H9 (cell line): ENCODE results near the gene SH3BP5L. TPM values are rescaled to one million over a fixed set of nuclear protein-coding genes. Genes with fewer than 3 reads are reported as not detected.

Experiments
- DNase-seq: peaks from one replicate; pipeline ENCODE4 v3.0.0-alpha.2; 2017
- H2AFZ ChIP-seq: one replicate; pipeline ENCODE4 v1.6.1; 2013; ENCODE audit warnings: mild to moderate bottlenecking, low read length, control low read depth, moderate library complexity
- H2AK5ac ChIP-seq: 2 replicates; pipeline ENCODE4 v1.6.1; 2013; ENCODE audit warnings: low read length, control low read depth, mixed read lengths; ENCODE audit not compliant: insufficient read length
- H2BK120ac ChIP-seq: one replicate; pipeline ENCODE4 v1.6.1; 2013; ENCODE audit warnings: low read depth, mild to moderate bottlenecking, low read length, control low read depth, inconsistent platforms; ENCODE audit not compliant: poor library complexity, severe bottlenecking
- H2BK12ac ChIP-seq: 2 replicates; pipeline ENCODE4 v1.6.1; 2013; ENCODE audit warnings: low read length, control low read depth, mixed read lengths, low read depth; ENCODE audit not compliant: insufficient read length
- H2BK15ac ChIP-seq: 2 replicates; pipeline ENCODE4 v1.6.1; 2013; ENCODE audit warnings: low read depth, low read length, control low read depth
- H2BK20ac ChIP-seq: one replicate; pipeline ENCODE4 v1.6.1; 2013; ENCODE audit warnings: low read depth, mild to moderate bottlenecking, low read length, control low read depth, inconsistent platforms; ENCODE audit not compliant: poor library complexity, severe bottlenecking
- H2BK5ac ChIP-seq: 2 replicates; pipeline ENCODE4 v1.6.1; 2013; ENCODE audit warnings: low read length, control low read depth, mixed read lengths; ENCODE audit not compliant: insufficient read length
- H3K14ac ChIP-seq: 2 replicates; pipeline ENCODE4 v1.6.1; 2013; ENCODE audit warnings: low read length, control low read depth; ENCODE audit not compliant: insufficient read depth
- H3K18ac ChIP-seq: 2 replicates; pipeline ENCODE4 v1.6.1; 2013; ENCODE audit warnings: low read depth, mild to moderate bottlenecking, mixed read lengths, low read length, control low read depth; ENCODE audit not compliant: insufficient read length
- H3K23ac ChIP-seq: 2 replicates; pipeline ENCODE4 v1.6.1; 2013; ENCODE audit warnings: low read length, control low read depth, mixed read lengths, low read depth; ENCODE audit not compliant: insufficient read length
- H3K23me2 ChIP-seq: 2 replicates; pipeline ENCODE4 v1.6.1; 2013; ENCODE audit warnings: low read depth, mild to moderate bottlenecking, mixed read lengths, low read length, control low read depth; ENCODE audit not compliant: insufficient read length, poor library complexity, severe bottlenecking
- H3K27ac ChIP-seq: 2 replicates; pipeline ENCODE4 v1.5.1; 2013; ENCODE audit warnings: low read length, control low read depth, mixed read lengths, low read depth; ENCODE audit not compliant: insufficient read length
- H3K27me3 ChIP-seq: 2 replicates; pipeline ENCODE4 v1.6.1; 2013; ENCODE audit warnings: low read length, control low read depth, inconsistent platforms; ENCODE audit not compliant: insufficient read depth
- H3K4ac ChIP-seq: 2 replicates; pipeline ENCODE4 v1.6.1; 2013; ENCODE audit warnings: low read depth, mild to moderate bottlenecking, control low read depth, inconsistent platforms, low read length, moderate library complexity
- H3K4me1 ChIP-seq: 2 replicates; pipeline ENCODE4 v1.6.1; 2013; ENCODE audit warnings: low read length, control low read depth, inconsistent platforms; ENCODE audit not compliant: insufficient read depth
- H3K4me2 ChIP-seq: 2 replicates; pipeline ENCODE4 v1.6.1; 2013; ENCODE audit warnings: low read length, control low read depth, mixed read lengths; ENCODE audit not compliant: insufficient read length, insufficient read depth
- H3K56ac ChIP-seq: 2 replicates; pipeline ENCODE4 v1.6.1; 2013; ENCODE audit warnings: low read depth, mild to moderate bottlenecking, mixed read lengths, low read length, control low read depth; ENCODE audit not compliant: insufficient read length
- H3K79me1 ChIP-seq: 2 replicates; pipeline ENCODE4 v1.6.1; 2013; ENCODE audit warnings: low read depth, mild to moderate bottlenecking, moderate library complexity, low read length, control low read depth, inconsistent platforms; ENCODE audit not compliant: insufficient read depth, poor library complexity, severe bottlenecking
- H3K79me2 ChIP-seq: 2 replicates; pipeline ENCODE4 v1.6.1; 2013; ENCODE audit warnings: low read length, control low read depth, inconsistent platforms; ENCODE audit not compliant: insufficient read depth
- H3K9ac ChIP-seq: 2 replicates; pipeline ENCODE4 v1.6.1; 2013; ENCODE audit warnings: low read length, control low read depth, mixed read lengths; ENCODE audit not compliant: insufficient read length; ENCODE audit errors: extremely low read depth
- H3K9me3 ChIP-seq: one replicate; pipeline ENCODE4 v1.6.1; 2013; ENCODE audit warnings: low read depth, low read length, inconsistent platforms; ENCODE audit not compliant: control insufficient read depth
- H3T11ph ChIP-seq: one replicate; pipeline ENCODE4 v1.6.1; 2013; ENCODE audit warnings: mild to moderate bottlenecking, low read length, control low read depth, inconsistent platforms
- H4K20me1 ChIP-seq: one replicate; pipeline ENCODE4 v1.6.1; 2013; ENCODE audit not compliant: control insufficient read depth, insufficient read length, insufficient read depth
- H4K5ac ChIP-seq: 2 replicates; pipeline ENCODE4 v1.6.1; 2013; ENCODE audit warnings: low read depth, mild to moderate bottlenecking, mixed read lengths, low read length, control low read depth; ENCODE audit not compliant: insufficient read length
- H4K8ac ChIP-seq: replicated peaks from 2 replicates; pipeline ENCODE4 v1.6.1; 2013; ENCODE audit warnings: low read length, control low read depth, mixed read lengths, low read depth; ENCODE audit not compliant: insufficient read length
- H4K91ac ChIP-seq: 2 replicates; pipeline ENCODE4 v1.6.1; 2013; ENCODE audit warnings: low read depth, mild to moderate bottlenecking, moderate library complexity, mixed read lengths, low read length, control low read depth; ENCODE audit not compliant: insufficient read length
- H3K27ac Mint-ChIP-seq, 3 experiments: 2 replicates in 2 of 3; 3 replicates in 1 of 3; pipeline ENCODE4 v1.8.0; 2020 to 2021; ENCODE audit warnings: mixed read lengths in 3 of 3, mild to moderate bottlenecking in 1 of 3, moderate library complexity in 1 of 3
- H3K27me3 Mint-ChIP-seq: 2 replicates; pipeline ENCODE4 v1.8.0; 2021; ENCODE audit warnings: low read depth, mild to moderate bottlenecking, moderate library complexity, mixed read lengths
- H3K36me3 Mint-ChIP-seq, 3 experiments: 2 replicates in 2 of 3; 3 replicates in 1 of 3; pipeline ENCODE4 v1.8.0; 2020 to 2021; ENCODE audit warnings: low read depth in 3 of 3, mixed read lengths in 3 of 3; ENCODE audit not compliant: insufficient read depth in 1 of 3
- H3K4me1 Mint-ChIP-seq, 2 experiments: 2 replicates each; pipeline ENCODE4 v1.8.0; 2020; ENCODE audit warnings: mixed read lengths in 2 of 2
- H3K4me3 Mint-ChIP-seq, 2 experiments: 2 replicates in 1 of 2; 3 replicates in 1 of 2; pipeline ENCODE4 v1.8.0; 2020 to 2021; ENCODE audit warnings: mild to moderate bottlenecking in 2 of 2, mixed read lengths in 2 of 2, moderate library complexity in 1 of 2
- H3K9me3 Mint-ChIP-seq, 2 experiments: 2 replicates in 1 of 2; 3 replicates in 1 of 2; pipeline ENCODE4 v1.8.0; 2020; ENCODE audit warnings: mild to moderate bottlenecking in 2 of 2, mixed read lengths in 2 of 2, moderate library complexity in 1 of 2
- CTCF ChIP-seq: fragments of 200-600 bp; sonication (generic); conservative IDR thresholded peaks from 3 replicates; pipeline ENCODE4 v1.8.0; 2021; ENCODE audit warnings: antibody characterized with exemption, mild to moderate bottlenecking
- WGBS: extraction: QIAGEN DNeasy Blood & Tissue Kit; methylation state at CpG from one replicate; pipeline ENCODE4 v1.1.7; 2013; ENCODE audit warnings: missing lambda C conversion rate, low lambda C conversion rate, mixed read lengths; ENCODE audit not compliant: insufficient read length; ENCODE audit errors: extremely low coverage; 5-methylcytosine and 5-hydroxymethylcytosine counted together
- total RNA-seq: library from RNA; stranded (reverse); gene quantifications from 2 replicates; pipeline ENCODE4 v1.2.1, GENCODE V29; 2021

SH3BP5L gene
- total RNA-seq, 1 experiment from 2014 or later = 27.6 TPM

DNA sequence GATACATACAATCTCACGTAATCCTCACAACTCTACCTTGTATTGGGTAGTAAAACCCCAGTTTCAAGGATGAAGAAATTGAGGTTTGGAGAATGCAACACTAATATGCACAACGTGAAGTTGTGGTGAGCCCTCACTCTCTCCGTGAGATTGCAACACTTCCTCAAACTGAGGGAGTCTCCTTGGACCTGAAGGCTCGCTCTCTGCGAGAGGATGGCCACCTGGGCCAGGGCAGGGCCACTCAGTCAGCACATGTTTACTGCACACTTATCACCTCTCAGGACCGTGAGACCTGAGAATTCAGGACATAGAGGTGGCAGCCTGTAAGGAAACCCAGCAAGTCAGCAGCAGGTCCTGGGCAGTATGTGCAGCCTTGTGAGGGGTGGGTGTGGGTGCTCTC lies 8.7 kb downstream of the SH3BP5L start:
- H3K79me2 ChIP-seq = no peaks in the 10 kb centered on the region; the same call in 1 of the 2 replicates
- no CpG with 5 or more reads among the region's 6 CpGs for WGBS

More for the DNA sequence above, 8.7 kb downstream of the SH3BP5L start:
- Histone ChIP-seq H3K79me1 (no peaks in the 10 kb centered on the region), H2AFZ (no peak overlapping the region), H3K9ac (no peak overlapping the region), H3K14ac (no peak overlapping the region), H4K5ac (no peak overlapping the region), H3T11ph (no peak overlapping the region), H3K23me2 (no peaks in the 10 kb centered on the region), H2BK5ac (no peak overlapping the region), H3K4me2 (no peak overlapping the region), H2BK20ac (no peak overlapping the region), H3K9me3 (no peaks in the 10 kb centered on the region), H2AK5ac (no peak overlapping the region), H3K4me1 (peaks cover 2% of the 10 kb centered on the region; the same call in 1 of the 2 replicates), H4K91ac (no peak overlapping the region), H3K27me3 (no peaks in the 10 kb centered on the region), H2BK12ac (no peak overlapping the region), H2BK120ac (no peak overlapping the region), H3K56ac (no peak overlapping the region), H3K4ac (no peak overlapping the region), H4K20me1 (no peaks in the 10 kb centered on the region), H2BK15ac (no peak overlapping the region), H3K27ac (no peak overlapping the region), H3K18ac (no peak overlapping the region), H4K8ac (no peak overlapping the region), H3K23ac (no peak overlapping the region)
- no peak overlapping the region for H3K4me3 Mint-ChIP-seq
- no peak for DNase-seq
- H3K27me3 Mint-ChIP-seq = no peaks in the 10 kb centered on the region
- peaks cover 30 to 69% (median 67%) of the 10 kb centered on the region in 3 experiments for H3K36me3 Mint-ChIP-seq
- H3K9me3 Mint-ChIP-seq = no peaks in the 10 kb centered on the region
- TF ChIP-seq CTCF = no peak
- peaks cover 21 to 27% of the 10 kb centered on the region in 2 experiments for H3K4me1 Mint-ChIP-seq
- H3K27ac Mint-ChIP-seq = peak overlapping the region in 1 of 3 experiments; percentile 64; a peak in 1 of 7 replicates
